H7 (cell line): ENCODE results near the gene QKI. TPM values are rescaled to one million over a fixed set of nuclear protein-coding genes. Genes with fewer than 3 reads are reported as not detected.

Source experiments
- DNase-seq: peaks from one replicate; pipeline ENCODE4 v3.0.0; 2012
- H3K27me3 ChIP-seq: 2 replicates; pipeline ENCODE4 v1.6.0; 2011; ENCODE audit warnings: mild to moderate bottlenecking, low read length; ENCODE audit not compliant: control insufficient read depth, insufficient read depth
- H3K36me3 ChIP-seq: replicated peaks from 2 replicates; pipeline ENCODE4 v1.5.1; 2011; ENCODE audit warnings: low read length; ENCODE audit not compliant: control insufficient read depth, insufficient read depth
- H3K4me3 ChIP-seq: 2 replicates; pipeline ENCODE4 v1.5.1; 2011; ENCODE audit warnings: low read depth, mild to moderate bottlenecking, control low read depth, low read length, moderate library complexity; ENCODE audit not compliant: insufficient read depth
- total RNA-seq: library from RNA; depleted of rRNA; stranded (reverse); fragments of >200 nt; shearing (Covaris generic); gene quantifications from 2 replicates; pipeline ENCODE4 v1.2.3, GENCODE V29; 2014

Gene QKI
- total RNA-seq, 1 experiment from 2014 or later = 155 TPM

- Histone ChIP-seq H3K36me3 (no peaks in the 10 kb centered on the region), H3K4me3 (no peak overlapping the region), H3K27me3 (no peaks in the 10 kb centered on the region)
- no peak for DNase-seq
Observed at GRCh38 chr6:163603395-163603794, 188.9 kb downstream of the QKI start.

GRCh38 chr6:163605385-163606097 is 191.0 kb downstream of the QKI start:
- DNase-seq = no peak
- Histone ChIP-seq H3K27me3 (no peaks in the 10 kb centered on the region), H3K36me3 (no peaks in the 10 kb centered on the region), H3K4me3 (no peak overlapping the region)

- H3K4me3 ChIP-seq = no peak overlapping the region
- H3K36me3 ChIP-seq = no peaks in the 10 kb centered on the region
- H3K27me3 ChIP-seq = no peaks in the 10 kb centered on the region
- DNase-seq = no peak
Observed at GRCh38 chr6:163607792-163608191, 193.3 kb downstream of the QKI start.

- no peaks in the 10 kb centered on the region for H3K36me3 ChIP-seq
- H3K27me3 ChIP-seq = no peaks in the 10 kb centered on the region
- DNase-seq = no peak
- H3K4me3 ChIP-seq = no peak overlapping the region
Observed at GRCh38 chr6:163608204-163608644, 193.7 kb downstream of the QKI start.

GRCh38 chr6:163612200-163612599 is 197.7 kb downstream of the QKI start:
- no peaks in the 10 kb centered on the region for H3K36me3 ChIP-seq
- no peak overlapping the region for H3K4me3 ChIP-seq
- H3K27me3 ChIP-seq = no peaks in the 10 kb centered on the region
- DNase-seq = no peak

GRCh38 chr6:163613025-163613424 is 198.5 kb downstream of the QKI start:
- Histone ChIP-seq H3K36me3 (no peaks in the 10 kb centered on the region), H3K27me3 (no peaks in the 10 kb centered on the region), H3K4me3 (no peak overlapping the region)
- no peak for DNase-seq

GRCh38 chr6:163613668-163614067 is 199.2 kb downstream of the QKI start:
- Histone ChIP-seq H3K36me3 (no peaks in the 10 kb centered on the region), H3K27me3 (no peaks in the 10 kb centered on the region), H3K4me3 (no peak overlapping the region)
- DNase-seq = no peak

GRCh38 chr6:163616452-163616851 is 201.9 kb downstream of the QKI start:
- no peak for DNase-seq
- H3K36me3 ChIP-seq = no peaks in the 10 kb centered on the region
- no peaks in the 10 kb centered on the region for H3K27me3 ChIP-seq
- H3K4me3 ChIP-seq = no peak overlapping the region

- Histone ChIP-seq H3K27me3 (no peaks in the 10 kb centered on the region), H3K36me3 (no peaks in the 10 kb centered on the region), H3K4me3 (no peak overlapping the region)
- DNase-seq = no peak
Observed at GRCh38 chr6:163617549-163617948, 203.0 kb downstream of the QKI start.

GRCh38 chr6:163620101-163620500 is 205.6 kb downstream of the QKI start:
- no peaks in the 10 kb centered on the region for H3K36me3 ChIP-seq
- no peak for DNase-seq
- H3K4me3 ChIP-seq = no peak overlapping the region
- H3K27me3 ChIP-seq = no peaks in the 10 kb centered on the region

GRCh38 chr6:163620670-163621330 is 206.3 kb downstream of the QKI start:
- Histone ChIP-seq H3K4me3 (no peak overlapping the region), H3K27me3 (no peaks in the 10 kb centered on the region), H3K36me3 (no peaks in the 10 kb centered on the region)
- no peak for DNase-seq

- H3K27me3 ChIP-seq = no peaks in the 10 kb centered on the region
- no peak for DNase-seq
- H3K4me3 ChIP-seq = no peak overlapping the region
- no peaks in the 10 kb centered on the region for H3K36me3 ChIP-seq
Observed at GRCh38 chr6:163625265-163625664, 210.7 kb downstream of the QKI start.

GRCh38 chr6:163626073-163626867 is 211.8 kb downstream of the QKI start:
- H3K36me3 ChIP-seq = no peaks in the 10 kb centered on the region
- H3K27me3 ChIP-seq = no peaks in the 10 kb centered on the region
- H3K4me3 ChIP-seq = no peak overlapping the region
- DNase-seq = no peak

GRCh38 chr6:163627274-163628062 is 212.9 kb downstream of the QKI start:
- DNase-seq = no peak
- H3K4me3 ChIP-seq = no peak overlapping the region
- no peaks in the 10 kb centered on the region for H3K27me3 ChIP-seq
- no peaks in the 10 kb centered on the region for H3K36me3 ChIP-seq
